GM18505 (cell line): ENCODE data around the gene PDHB.

Experiments used
- ATAC-seq: cut with Tn5 transposase; IDR thresholded peaks from one replicate; pipeline ENCODE4 v1.9.1; 2021; ENCODE audit not compliant: unreplicated experiment
- POLR2A ChIP-seq: IDR thresholded peaks from 4 replicates; pipeline ENCODE4 v1.6.1; 2011; ENCODE audit warnings: borderline replicate concordance; ENCODE audit not compliant: insufficient read depth, insufficient read length; ENCODE audit errors: extremely low read depth

Gene PDHB

GRCh38 chr3:58383476-58383875 lies 50.2 kb downstream of the PDHB start:
- ATAC-seq = no peak
- no peak for TF ChIP-seq POLR2A

GRCh38 chr3:58379351-58380073 lies 54.1 kb downstream of the PDHB start:
- no peak for TF ChIP-seq POLR2A
- no peak for ATAC-seq

GRCh38 chr3:58377750-58378149 lies 55.9 kb downstream of the PDHB start:
- ATAC-seq = no peak
- no peak for TF ChIP-seq POLR2A
